A549 (cell line): ENCODE measurements around the gene SKI.

Source experiments
- CHD2 ChIP-seq: fragments of 150-350 bp; IDR thresholded peaks from 2 replicates; pipeline ENCODE4 v1.6.1; 2014; ENCODE audit warnings: low read length; ENCODE audit not compliant: partially characterized antibody
- CTCF ChIP-seq: fragments of >200 bp; sonication (Bioruptor Twin); formaldehyde crosslinking; IDR thresholded peaks from 3 replicates; pipeline ENCODE4 v1.5.1; 2016
- JUN ChIP-seq, 2 experiments: fragments of >200 bp; sonication (Bioruptor Twin); formaldehyde crosslinking; IDR thresholded peaks; 2 replicates in 1 of 2; 3 replicates in 1 of 2; pipeline ENCODE4 v1.6.1; 2016 to 2017
- MAX ChIP-seq: IDR thresholded peaks from 2 replicates; pipeline ENCODE4 v1.6.1; 2012
- ZFP36 ChIP-seq: fragments of 450-650 bp; IDR thresholded peaks from 2 replicates; pipeline ENCODE4 v1.6.1; 2014; ENCODE audit warnings: borderline replicate concordance; ENCODE audit not compliant: partially characterized antibody

GRCh38 chr1:2196901-2197638 lies 31.0 kb upstream of the SKI start:
- no peak for TF ChIP-seq MAX
- no peak for TF ChIP-seq CTCF
- no peak for TF ChIP-seq ZFP36
- no peak for TF ChIP-seq JUN (IDR thresholded peaks at IDR 0.05)
- no peak for TF ChIP-seq CHD2
